Thyroid gland (tissue), 4 donors: ENCODE results near the gene DPAGT1. TPM values are rescaled to one million over a fixed set of nuclear protein-coding genes. Genes with fewer than 3 reads are reported as not detected.

Experiments used
- total RNA-seq, 4 donors: library from RNA; depleted of rRNA; stranded (reverse); fragments of >200 nt; gene quantifications; one replicate each; pipeline ENCODE4 v1.2.3, GENCODE V29; 2016

Gene DPAGT1
- total RNA-seq, 4 donors from 2014 or later, result 29.8 to 42.8 (median 38.7) TPM

Other genes starting within 250 kb of the DPAGT1 start
- not detected for gene CXCR5, start 218.0 kb downstream of the DPAGT1 start, total RNA-seq
- gene BCL9L, start 175.9 kb downstream of the DPAGT1 start, total RNA-seq, result 10 to 100 TPM; 13.2 to 26.2 (median 19.4) TPM
- not detected for gene UPK2, start 145.6 kb downstream of the DPAGT1 start, total RNA-seq
- gene FOXR1, start 130.1 kb downstream of the DPAGT1 start, total RNA-seq, result not detected
- 100 to 1,000 TPM in 1 of 4 donors, 10 to 100 TPM in 3; 45.2 to 128 (median 56.4) TPM for gene CENATAC, start 103.7 kb downstream of the DPAGT1 start, total RNA-seq
- gene RPS25, start 83.5 kb downstream of the DPAGT1 start, total RNA-seq, result 1,000 to 10,000 TPM in 3 of 4 donors, 100 to 1,000 TPM in 1; 852 to 1,992 (median 1,622) TPM
- gene TRAPPC4, start 83.1 kb downstream of the DPAGT1 start, total RNA-seq, result 10 to 100 TPM; 42.1 to 70.0 (median 53.2) TPM
- gene SLC37A4, start 71.0 kb downstream of the DPAGT1 start, total RNA-seq, result 10 to 100 TPM; 12.4 to 30.2 (median 16.5) TPM
- gene HYOU1, start 44.6 kb downstream of the DPAGT1 start, total RNA-seq, result 100 to 1,000 TPM; 145 to 369 (median 320) TPM
- gene VPS11, start 34.0 kb downstream of the DPAGT1 start, total RNA-seq, result 10 to 100 TPM; 40.3 to 64.4 (median 47.4) TPM
- gene HMBS, start 17.0 kb downstream of the DPAGT1 start, total RNA-seq, result 10 to 100 TPM; 10.7 to 24.3 (median 19.7) TPM
- 1 to 10 TPM; 6.7 to 8.9 (median 7.9) TPM for gene C2CD2L, start 5.5 kb upstream of the DPAGT1 start, total RNA-seq
- 10 to 100 TPM; 24.0 to 37.7 (median 33.2) TPM for gene HINFP, start 19.7 kb upstream of the DPAGT1 start, total RNA-seq
- gene ABCG4, start 47.2 kb upstream of the DPAGT1 start, total RNA-seq, result 1 to 10 TPM in 2 of 4 donors, under 1 TPM in 2; 0.13 to 1.6 (median 0.82) TPM
- 10 to 100 TPM; 13.3 to 33.1 (median 19.5) TPM for gene NLRX1, start 66.9 kb upstream of the DPAGT1 start, total RNA-seq
- not detected for gene NHERF4, start 83.6 kb upstream of the DPAGT1 start, total RNA-seq
- gene CBL, start 104.5 kb upstream of the DPAGT1 start, total RNA-seq, result 10 to 100 TPM in 3 of 4 donors, 1 to 10 TPM in 1; 9.4 to 14.5 (median 13.9) TPM
- gene MCAM, start 215.3 kb upstream of the DPAGT1 start, total RNA-seq, result 100 to 1,000 TPM in 1 of 4 donors, 10 to 100 TPM in 3; 17.6 to 243 (median 61.8) TPM
- gene RNF26, start 232.7 kb upstream of the DPAGT1 start, total RNA-seq, result 10 to 100 TPM; 10.1 to 18.9 (median 14.1) TPM
- 10 to 100 TPM; 13.0 to 46.4 (median 27.8) TPM for gene C1QTNF5, start 239.0 kb upstream of the DPAGT1 start, total RNA-seq
- not detected for gene MFRP, start 244.9 kb upstream of the DPAGT1 start, total RNA-seq